HG03097 (cell line): ENCODE measurements around the gene GLTPD2.

ENCODE experiments used
- ATAC-seq: cut with Tn5 transposase; IDR thresholded peaks from one replicate; pipeline ENCODE4 v1.9.1; 2021; ENCODE audit not compliant: unreplicated experiment, low FRiP score

The GLTPD2 gene

GRCh38 chr17:4769628-4770027 is 19.1 kb upstream of the GLTPD2 start:
- ATAC-seq, result no peak

GRCh38 chr17:4771519-4772234 is 17.1 kb upstream of the GLTPD2 start, which contains the start of gene TM4SF5:
TM4SF5 (plus strand) TSS chr17:4771886; CDS start chr17:4771923, 37 bp downstream.
- ATAC-seq, result no peak

- ATAC-seq, result no peak
Observed at GRCh38 chr17:4772235-4772613, 16.5 kb upstream of the GLTPD2 start.

GRCh38 chr17:4777969-4778760 is 10.6 kb upstream of the GLTPD2 start:
- no peak for ATAC-seq

GRCh38 chr17:4780325-4780955 is 8.3 kb upstream of the GLTPD2 start:
- ATAC-seq, result no peak

- ATAC-seq, result no peak
Observed at GRCh38 chr17:4782652-4783051, 6.1 kb upstream of the GLTPD2 start.

GRCh38 chr17:4785311-4786105 is 3.3 kb upstream of the GLTPD2 start:
- ATAC-seq, result no peak

GRCh38 chr17:4786106-4786511 is 2.7 kb upstream of the GLTPD2 start, which contains the start of gene VMO1:
VMO1 (minus strand) TSS chr17:4786364; CDS start chr17:4786352, 12 bp downstream.
- ATAC-seq, result no peak

- no peak for ATAC-seq
Observed at GRCh38 chr17:4786516-4786915, 2.2 kb upstream of the GLTPD2 start.

GRCh38 chr17:4788159-4788806 is 481 bp upstream of the GLTPD2 start:
- no peak for ATAC-seq

GRCh38 chr17:4789701-4789950 is 862 bp downstream of the GLTPD2 start:
- no peak for ATAC-seq

- ATAC-seq, result peak; percentile 90
Observed at GRCh38 chr17:4789951-4790704, 1.4 kb downstream of the GLTPD2 start.

GRCh38 chr17:4790705-4791088 is 1.9 kb downstream of the GLTPD2 start:
- ATAC-seq, result no peak

GRCh38 chr17:4795168-4795567 is 6.4 kb downstream of the GLTPD2 start:
- no peak for ATAC-seq

- no peak for ATAC-seq
Observed at GRCh38 chr17:4796552-4796920, 7.8 kb downstream of the GLTPD2 start.

GRCh38 chr17:4800462-4801196 is 11.9 kb downstream of the GLTPD2 start:
- no peak for ATAC-seq

GRCh38 chr17:4802228-4802627 is 13.5 kb downstream of the GLTPD2 start, which contains the start of gene C17orf114:
C17orf114 (minus strand) TSS chr17:4802328.
- ATAC-seq, result no peak

GRCh38 chr17:4806456-4806776 is 17.7 kb downstream of the GLTPD2 start:
- no peak for ATAC-seq
